ENCODE results near the gene GON4L.
"Not testable (repeated sequence)": the region's sequence is repeated elsewhere in the genome, so short reads cannot be mapped to it uniquely, and the experiment has no call there.

The GON4L gene, protein sequence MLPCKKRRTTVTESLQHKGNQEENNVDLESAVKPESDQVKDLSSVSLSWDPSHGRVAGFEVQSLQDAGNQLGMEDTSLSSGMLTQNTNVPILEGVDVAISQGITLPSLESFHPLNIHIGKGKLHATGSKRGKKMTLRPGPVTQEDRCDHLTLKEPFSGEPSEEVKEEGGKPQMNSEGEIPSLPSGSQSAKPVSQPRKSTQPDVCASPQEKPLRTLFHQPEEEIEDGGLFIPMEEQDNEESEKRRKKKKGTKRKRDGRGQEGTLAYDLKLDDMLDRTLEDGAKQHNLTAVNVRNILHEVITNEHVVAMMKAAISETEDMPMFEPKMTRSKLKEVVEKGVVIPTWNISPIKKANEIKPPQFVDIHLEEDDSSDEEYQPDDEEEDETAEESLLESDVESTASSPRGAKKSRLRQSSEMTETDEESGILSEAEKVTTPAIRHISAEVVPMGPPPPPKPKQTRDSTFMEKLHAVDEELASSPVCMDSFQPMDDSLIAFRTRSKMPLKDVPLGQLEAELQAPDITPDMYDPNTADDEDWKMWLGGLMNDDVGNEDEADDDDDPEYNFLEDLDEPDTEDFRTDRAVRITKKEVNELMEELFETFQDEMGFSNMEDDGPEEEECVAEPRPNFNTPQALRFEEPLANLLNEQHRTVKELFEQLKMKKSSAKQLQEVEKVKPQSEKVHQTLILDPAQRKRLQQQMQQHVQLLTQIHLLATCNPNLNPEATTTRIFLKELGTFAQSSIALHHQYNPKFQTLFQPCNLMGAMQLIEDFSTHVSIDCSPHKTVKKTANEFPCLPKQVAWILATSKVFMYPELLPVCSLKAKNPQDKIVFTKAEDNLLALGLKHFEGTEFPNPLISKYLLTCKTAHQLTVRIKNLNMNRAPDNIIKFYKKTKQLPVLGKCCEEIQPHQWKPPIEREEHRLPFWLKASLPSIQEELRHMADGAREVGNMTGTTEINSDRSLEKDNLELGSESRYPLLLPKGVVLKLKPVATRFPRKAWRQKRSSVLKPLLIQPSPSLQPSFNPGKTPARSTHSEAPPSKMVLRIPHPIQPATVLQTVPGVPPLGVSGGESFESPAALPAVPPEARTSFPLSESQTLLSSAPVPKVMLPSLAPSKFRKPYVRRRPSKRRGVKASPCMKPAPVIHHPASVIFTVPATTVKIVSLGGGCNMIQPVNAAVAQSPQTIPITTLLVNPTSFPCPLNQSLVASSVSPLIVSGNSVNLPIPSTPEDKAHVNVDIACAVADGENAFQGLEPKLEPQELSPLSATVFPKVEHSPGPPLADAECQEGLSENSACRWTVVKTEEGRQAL (N-terminal part only)

DNA sequence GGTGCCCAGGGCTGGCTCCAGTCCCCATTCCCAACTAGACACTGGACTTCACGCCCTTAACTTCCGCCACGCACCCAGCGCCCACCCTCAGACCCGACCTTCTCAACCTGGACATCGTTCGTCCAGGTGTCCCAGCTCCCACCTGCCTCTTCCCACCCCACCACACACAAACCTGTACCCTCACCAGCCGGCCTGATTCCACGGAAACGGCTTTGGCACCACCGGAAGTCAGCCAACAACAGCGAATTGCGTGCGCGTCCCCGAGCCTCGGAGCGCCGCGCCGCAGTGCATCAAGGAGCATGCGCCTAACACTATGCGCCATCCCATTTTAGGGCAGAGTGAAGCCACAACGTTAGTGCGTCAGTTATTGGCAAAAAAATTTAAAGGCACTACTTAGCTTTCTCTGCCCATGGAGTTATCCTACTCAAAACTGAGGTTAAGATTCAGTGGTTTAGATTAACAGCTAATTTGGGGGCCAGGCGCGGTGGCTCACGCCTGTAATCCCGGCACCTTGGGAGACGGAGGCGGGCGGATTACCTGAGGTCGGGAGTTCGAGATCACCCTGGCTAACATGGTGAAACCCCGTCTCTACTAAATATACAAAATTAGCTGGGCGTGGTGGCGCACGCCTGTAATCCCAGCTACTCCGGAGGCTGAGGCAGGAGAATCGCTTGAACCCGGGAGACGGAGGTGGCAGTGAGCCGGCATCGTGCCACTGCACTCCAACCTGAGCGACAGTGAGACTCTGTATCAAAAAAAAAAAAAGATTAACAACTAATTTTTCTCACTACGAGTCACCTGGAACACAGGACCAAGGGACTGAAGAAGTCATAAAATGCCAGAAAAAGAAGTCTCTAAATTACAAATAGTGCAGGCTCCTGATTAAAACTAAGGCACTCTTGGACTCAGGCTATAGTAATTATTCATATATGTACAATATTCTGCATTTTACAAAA, at the start of gene GON4L:
GON4L (minus strand) TSS at position 240 of the 956 bp plus-strand sequence. CDS start 3,434 bp downstream, outside the sequence.
- peak; percentile 75 to 76 for DNase-seq (ENCODE audit: low read depth in 2 of 2)

DNA sequence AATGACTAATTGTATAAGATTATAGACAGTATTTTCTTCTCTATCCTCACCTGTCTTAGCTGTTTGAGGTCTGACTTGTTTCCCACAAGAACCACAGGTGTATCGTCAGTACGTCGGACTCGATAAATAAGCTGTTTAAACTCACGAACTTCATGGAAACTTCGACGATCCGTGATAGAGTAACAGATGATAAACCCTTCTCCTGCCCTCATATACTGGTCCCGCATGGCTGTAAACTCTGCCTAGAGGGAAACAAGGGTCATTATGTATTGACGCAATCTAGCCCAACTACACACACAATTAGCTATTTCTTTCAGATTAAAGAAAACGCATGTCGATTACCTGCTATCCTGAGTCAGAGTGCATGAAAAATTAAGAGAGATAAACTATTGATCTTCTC, 47.2 kb upstream of the GON4L start:
- no peak for DNase-seq (ENCODE audit: low read depth in 2 of 2)

DNA sequence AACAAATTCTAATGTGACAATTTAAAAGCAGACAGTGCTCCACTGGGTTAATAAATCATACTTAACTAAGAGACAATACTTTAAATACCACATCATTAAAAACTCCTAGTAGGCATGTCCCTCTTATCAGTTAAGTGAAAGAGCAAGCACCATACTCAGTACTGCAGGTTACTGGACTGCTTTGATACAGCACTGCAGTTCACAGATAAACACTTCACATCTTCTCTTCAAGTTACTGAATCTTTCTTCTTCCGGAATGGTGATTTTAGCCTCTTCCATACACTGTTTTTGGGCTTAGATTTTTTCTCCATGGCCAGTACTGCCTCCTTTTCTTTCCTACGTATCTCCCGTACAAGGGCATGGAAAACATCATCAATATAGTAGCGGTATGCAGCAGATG, 43.1 kb upstream of the GON4L start:
- no peak for DNase-seq (ENCODE audit: low read depth in 2 of 2)

DNA sequence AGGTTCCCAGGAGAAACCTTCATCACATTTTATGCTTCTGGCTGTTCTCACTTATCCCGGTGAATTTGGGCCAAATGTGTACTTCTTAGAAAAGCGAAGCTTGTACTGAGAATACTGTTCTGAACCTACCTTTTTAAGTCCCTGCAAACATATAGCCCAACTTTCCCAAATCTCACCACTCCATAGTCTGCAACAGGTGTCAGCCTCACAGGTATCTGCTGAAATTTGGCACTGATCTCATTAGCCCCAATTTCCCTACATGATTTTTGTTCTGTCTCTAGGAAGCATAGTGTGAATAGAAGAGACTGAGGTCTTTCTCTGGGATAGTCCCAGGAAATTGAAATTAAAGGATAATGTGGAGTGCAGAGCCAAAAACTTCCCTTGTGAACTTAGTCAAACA, 42.7 kb upstream of the GON4L start:
- no peak for DNase-seq (ENCODE audit: low read depth in 2 of 2)

DNA sequence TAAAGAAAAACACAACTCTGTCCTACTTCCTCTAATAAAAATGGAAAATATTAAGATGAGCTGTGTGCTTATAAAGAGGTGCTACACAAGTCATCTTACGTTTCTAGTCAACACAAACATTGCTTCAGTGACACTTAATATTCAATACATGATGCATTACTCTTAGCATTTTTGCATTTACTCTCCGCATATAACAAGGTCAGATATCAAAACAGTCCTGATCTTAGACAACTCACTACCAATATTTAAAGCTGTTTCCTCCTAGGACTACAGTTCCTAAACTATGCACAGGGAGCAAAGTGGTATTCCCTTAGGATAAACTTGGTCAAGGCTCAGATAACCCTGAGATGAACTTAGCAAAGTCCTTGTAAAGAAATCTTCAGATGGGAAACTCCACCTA, 41.9 kb upstream of the GON4L start:
- no peak for DNase-seq (ENCODE audit: low read depth in 2 of 2)

DNA sequence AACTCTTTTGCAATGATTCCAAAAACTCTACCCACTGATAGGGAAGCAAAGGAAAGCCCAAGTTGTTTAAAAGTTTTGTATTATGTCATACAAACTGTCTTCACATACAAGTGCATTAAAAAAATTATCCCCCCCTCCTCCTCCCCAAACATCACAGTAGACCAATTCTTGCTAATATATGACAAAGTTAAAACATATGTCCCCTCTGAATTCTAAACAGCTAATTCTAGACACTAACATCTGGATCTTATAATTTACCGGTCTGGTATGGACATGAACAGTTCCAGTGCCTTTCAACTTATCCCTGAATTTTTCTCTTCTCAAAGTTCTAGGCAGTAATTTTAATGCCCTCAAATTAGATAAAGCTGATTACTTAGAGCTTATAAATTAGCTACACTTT, 40.7 kb upstream of the GON4L start:
- no peak for DNase-seq (ENCODE audit: low read depth in 2 of 2)

DNA sequence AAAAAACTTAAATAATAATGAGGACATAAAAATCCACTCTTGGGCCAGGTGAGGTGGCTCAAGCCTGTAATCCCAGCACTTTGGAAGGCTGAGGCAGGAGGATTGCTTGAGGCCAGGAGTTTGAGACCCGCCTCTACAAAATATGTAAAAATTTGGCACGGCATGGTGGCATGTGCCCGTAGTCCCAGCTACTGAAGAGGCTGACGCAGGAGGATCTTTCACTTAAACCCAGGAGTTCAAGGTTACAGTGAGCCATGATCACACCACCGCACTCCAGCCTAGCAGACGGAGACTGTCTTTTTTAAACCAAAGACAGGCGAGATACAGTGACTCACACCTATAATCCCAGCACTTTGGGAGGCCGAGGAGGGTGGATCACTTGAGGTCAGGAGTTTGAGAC, 39.5 kb upstream of the GON4L start:
- DNase-seq (ENCODE audit: low read depth in 2 of 2): not testable (repeated sequence)

DNA sequence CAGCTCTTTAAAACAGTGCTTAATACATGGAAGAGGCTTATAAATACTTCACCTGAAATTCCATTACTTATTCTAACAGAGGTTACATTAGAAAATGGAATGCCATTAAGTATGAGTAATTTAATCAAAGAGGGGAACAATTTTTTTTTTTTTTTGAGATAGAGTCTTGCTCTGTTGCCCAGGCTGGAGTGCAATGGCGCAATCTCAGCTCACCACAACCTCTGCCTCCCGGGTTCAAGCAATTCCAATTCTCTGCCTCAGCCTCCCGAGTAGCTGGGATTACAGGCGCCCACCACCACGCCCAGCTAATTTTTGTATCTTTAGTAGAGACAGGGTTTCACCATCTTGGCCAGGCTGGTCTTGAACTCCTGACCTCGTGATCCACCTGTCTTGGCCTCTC, 38.6 kb upstream of the GON4L start:
- not testable (repeated sequence) for DNase-seq (ENCODE audit: low read depth in 2 of 2)

DNA sequence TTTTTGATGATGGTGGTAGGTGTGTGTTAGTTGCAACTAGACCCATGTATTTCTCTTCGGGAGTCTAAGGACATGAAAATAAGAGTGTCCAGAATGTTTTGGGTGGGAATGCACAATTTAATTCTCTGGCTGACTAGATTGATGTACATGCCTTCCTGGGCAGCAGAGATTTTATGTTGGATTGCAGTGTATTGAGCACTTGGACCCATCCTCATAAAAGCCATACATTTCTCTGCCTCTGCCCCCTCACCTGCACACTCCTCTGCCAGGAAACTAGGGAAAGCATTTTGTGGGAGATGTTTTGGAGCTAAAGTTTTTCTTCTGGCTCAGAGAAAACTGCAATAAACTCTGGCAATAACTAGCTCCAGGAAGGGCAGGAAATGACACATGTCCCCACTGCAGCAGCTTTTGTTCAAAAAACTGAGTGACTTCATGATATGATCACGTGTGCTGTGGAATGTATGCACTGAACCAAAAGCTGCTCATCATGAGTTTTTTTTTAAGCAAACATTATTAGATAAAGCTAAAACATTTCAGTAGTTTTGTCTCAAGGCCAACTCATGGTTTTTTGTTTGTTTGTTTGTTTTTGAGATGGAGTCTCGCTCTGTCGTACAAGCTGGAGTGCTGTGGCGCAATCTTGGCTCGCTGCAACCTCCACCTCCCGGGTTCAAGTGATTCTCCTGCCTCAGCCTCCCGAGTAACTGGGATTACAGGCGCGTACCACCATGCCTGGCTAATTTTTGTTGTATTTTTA, 36.6 kb upstream of the GON4L start:
- DNase-seq (ENCODE audit: low read depth in 2 of 2): no peak

DNA sequence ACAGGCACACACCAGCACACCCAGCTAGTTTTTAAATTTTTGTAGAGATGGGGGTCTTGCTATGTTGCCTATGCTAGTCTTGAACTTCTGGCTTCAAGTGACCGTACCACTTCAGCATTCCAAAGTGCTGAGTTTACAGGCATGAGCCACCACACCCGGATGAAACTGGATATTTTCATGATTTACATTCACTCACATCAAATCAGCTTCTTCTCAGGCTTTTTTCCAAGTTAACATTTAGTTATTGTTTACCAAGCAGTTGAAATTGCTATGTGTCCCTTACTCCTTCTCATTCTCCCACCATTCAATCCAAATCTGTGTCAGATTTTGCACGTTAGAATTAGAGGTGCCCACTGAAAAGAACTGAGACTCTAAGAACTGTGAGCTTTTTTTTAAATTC, 35.8 kb upstream of the GON4L start:
- DNase-seq (ENCODE audit: low read depth in 2 of 2): no peak

DNA sequence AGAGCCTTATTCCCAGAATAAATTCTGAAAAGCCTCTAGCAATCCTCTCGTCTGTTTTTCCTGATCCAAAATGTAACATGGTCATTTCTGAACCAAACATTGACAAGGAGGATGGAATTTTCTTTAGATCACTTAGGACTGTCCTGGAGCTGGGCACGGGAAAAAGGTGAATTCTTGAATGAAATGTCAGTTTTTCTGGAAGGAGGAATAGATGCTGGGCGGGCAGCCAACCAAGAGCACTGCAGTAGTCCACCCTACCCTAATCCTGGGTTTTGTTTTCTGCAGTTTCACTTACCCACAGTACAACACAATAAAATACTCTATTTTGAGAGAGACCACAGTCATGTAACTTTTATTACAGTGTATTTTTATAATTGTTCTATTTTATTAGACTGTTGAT, 33.2 kb upstream of the GON4L start:
- no peak for DNase-seq (ENCODE audit: low read depth in 2 of 2)

DNA sequence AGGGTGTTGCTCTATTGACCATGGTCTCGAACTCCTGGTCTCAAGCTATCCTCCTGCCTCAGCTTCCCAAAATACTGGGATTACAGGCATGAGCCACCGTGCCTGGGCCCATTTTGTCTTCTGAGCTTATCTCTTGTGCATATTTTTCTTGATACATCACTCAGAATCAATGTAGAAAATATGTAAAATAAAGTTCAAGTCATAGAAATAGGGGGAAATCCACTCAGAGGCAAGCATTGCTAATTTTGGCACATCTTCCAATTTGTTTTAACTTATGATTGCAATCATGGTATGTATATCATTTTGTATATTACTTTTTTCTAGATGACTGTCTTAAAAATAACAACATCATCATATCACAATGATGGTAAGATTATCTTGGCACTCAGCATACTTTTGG, 32.6 kb upstream of the GON4L start:
- no peak for DNase-seq (ENCODE audit: low read depth in 2 of 2)

DNA sequence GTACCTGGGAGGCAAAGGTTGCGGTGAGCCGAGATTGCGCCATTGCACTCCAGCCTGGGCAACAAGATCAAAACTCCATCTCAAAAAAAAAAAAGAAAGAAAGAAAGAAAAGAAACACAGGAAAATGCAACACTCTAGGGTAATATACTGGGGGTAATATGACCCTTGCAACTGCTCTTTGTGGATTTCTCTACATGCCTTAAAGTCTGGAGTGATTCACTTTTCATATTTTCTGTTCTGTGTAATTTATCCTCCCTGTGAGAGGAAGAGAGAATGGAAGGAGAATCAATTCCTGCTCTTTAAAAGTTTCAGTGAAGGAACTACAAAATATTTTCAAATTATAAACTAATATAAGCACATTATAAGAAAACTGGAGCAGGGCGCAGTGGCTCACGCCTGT, 31.5 kb upstream of the GON4L start:
- DNase-seq (ENCODE audit: low read depth in 2 of 2): no peak

DNA sequence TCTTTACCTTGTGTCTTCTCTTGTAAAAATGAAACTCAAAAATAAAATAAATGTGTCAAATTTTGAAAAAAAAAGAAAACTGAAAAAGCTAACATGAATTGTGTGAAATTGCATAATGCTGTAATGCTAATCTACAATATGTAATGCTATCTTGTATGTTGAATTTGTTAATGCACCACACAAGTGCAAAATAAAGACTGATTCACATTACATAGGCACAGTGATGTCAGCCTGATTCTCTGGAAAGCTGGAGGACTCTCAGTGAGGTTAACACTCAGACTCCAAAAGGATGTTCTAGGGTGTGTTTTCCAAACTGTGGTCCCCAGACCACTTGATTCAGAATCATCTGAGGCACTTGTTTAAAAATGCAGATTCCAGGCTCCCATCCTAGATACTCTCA, 28.0 kb upstream of the GON4L start:
- no peak for DNase-seq (ENCODE audit: low read depth in 2 of 2)

DNA sequence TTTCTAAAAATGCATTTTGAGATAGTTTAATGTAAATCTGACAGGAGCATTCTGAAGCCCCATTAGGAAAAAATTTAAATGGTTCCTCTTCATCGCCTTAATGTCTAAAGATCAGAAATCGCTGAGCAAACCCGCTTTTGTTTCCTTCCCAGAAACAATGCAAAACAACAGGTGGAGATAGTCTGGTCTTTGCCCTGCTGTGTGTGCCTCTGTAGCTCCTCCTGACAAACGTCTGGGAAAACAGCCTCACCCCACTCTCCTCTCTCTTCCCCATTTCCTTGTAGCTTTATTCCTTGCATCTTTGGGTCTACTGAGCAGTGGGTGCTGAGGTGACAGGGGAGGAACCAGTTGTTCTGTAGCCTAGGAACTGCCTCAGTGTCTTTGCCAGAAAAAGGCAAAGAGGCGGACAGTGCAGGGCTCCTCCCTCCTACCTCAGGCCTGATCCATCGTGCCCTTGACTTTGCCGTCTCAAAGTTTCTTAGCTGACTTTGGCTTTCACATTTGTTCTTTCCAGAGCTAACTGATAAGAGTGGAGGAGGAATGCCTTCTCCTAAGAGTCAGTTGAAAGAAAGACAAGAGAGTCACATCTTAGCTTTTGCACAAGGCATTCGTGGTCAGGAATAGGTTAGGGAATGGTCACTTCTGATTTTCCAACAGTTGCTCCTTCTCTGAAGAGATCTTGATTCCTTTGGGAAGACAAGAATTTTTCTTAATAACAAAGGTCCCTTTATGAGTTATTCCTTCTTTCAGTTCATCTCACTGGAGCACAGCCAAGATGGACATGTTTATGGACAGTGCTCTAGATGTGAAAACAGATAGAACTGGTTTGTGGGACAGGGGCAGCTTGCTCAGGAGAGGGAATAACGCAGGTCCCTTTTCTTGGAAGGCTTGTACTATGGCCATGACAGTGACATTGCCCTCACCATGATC, 27.3 kb upstream of the GON4L start:
- no peak for DNase-seq (ENCODE audit: low read depth in 2 of 2)

DNA sequence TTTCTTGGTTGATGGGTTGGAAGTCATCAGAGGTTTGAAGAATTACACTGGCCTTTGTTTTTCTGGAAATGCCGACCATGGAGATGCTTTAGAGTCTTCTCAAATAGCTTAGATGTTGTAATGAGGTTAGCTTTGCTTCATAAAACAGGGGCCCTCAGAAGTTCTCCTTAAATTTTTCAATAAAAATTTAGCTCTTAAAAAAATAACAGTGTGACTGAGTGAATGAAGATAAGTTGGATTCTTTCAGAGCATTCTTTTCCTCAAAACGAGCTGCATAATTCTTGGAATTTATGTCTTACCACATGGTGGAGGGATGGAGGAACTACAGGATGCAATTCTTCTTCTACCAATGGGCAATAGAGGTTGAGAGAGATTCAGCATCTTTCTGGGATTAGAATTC, 25.8 kb upstream of the GON4L start:
- DNase-seq (ENCODE audit: low read depth in 2 of 2): no peak

DNA sequence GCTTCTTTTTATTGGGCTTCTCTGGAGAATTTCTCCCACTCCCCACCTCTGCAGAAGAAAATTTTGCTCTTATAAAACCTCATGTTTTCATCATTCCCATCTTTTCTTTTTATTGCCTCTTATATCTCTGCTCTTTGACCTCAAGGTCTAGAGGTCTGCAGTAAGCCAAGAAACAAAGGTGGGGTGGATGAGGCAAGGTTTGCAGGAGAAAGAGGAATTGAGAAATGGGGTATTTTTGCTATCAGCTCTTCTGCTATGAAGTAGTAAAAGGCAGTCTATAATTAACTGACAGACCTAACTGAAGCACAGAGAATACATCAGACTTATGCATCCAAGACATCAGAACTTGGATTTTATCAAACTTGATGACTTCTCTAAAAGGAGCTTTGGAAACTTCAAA, 25.2 kb upstream of the GON4L start:
- no peak for DNase-seq (ENCODE audit: low read depth in 2 of 2)

DNA sequence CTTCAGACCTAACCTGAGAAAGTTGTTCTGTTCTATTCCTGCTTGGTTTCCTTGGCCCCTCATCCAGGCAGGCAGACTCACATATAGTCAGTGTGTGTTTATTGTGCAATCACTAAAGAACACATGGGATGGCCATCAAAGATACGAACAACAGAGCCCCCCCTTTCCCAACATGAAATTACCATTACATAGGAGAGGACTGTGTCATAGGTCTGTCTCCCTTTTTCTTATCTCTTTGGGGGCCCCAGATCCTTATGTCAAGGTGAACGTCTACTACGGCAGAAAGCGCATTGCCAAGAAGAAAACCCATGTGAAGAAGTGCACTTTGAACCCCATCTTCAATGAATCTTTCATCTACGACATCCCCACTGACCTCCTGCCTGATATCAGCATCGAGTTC, 23.9 kb upstream of the GON4L start:
- DNase-seq (ENCODE audit: low read depth in 2 of 2): no peak

DNA sequence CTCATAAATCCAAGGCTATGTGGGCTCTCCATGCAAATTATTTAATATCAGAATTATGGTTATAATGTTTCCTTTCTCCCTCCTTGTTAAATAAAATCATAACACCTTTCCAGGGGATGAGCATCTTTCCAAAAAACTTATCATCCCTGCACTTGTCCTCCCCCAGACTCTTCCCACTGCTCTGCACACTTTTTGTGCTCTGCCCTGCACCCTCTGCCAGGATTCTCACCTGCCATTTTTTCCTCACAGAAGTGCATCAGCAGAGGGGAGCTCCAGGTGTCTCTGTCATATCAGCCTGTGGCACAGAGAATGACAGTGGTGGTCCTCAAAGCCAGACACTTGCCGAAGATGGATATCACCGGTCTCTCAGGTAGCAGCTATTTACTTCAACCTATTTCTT, 23.2 kb upstream of the GON4L start:
- DNase-seq (ENCODE audit: low read depth in 2 of 2): no peak
